Measurements from ENCODE around the gene COL4A3. TPM values are rescaled to one million over a fixed set of nuclear protein-coding genes. Genes with fewer than 3 reads are reported as not detected.

Gene COL4A3
- total and polyA plus RNA-seq, 2 donors (not counting 3 experiments of a cell fraction or from before 2014, with no cell fraction given), result not detected

- CTCF ChIA-PET, result no interaction called here
- no peak overlapping the region for H3K4me2 ChIP-seq (ENCODE audit: insufficient read depth, low read length)
- H3K79me2 ChIP-seq (ENCODE audit: control insufficient read depth, insufficient read depth, low read length), result no peaks in the 10 kb centered on the region
These were observed 28.1 kb downstream of the COL4A3 start for GRCh38 chr2:227192491-227192890.

More at GRCh38 chr2:227192491-227192890, 28.1 kb downstream of the COL4A3 start:
- H3K27me3 ChIP-seq (ENCODE audit: control insufficient read depth in 2 of 2, insufficient read depth in 2 of 2, low read length in 2 of 2), result no peaks in the 10 kb centered on the region
- no peaks in the 10 kb centered on the region for H3K9me1 ChIP-seq (replicated peaks; ENCODE audit: control insufficient read depth, extremely low read depth, insufficient read depth, low read length)
- BruUV-seq (replicated peaks), result no TSS peak
- FAIRE-seq, result no peak
- DNase-seq (ENCODE audit: low read depth, low spot score), result no peak
- TF ChIP-seq POLR2A (IDR thresholded peaks at IDR 0.05; ENCODE audit: low read depth, low read length) (no peak), EZH2 (IDR thresholded peaks at IDR 0.05; ENCODE audit: borderline replicate concordance, low read depth, low read length, severe bottlenecking) (no peak), JUN (IDR thresholded peaks at IDR 0.05; ENCODE audit: borderline replicate concordance, insufficient read depth, insufficient read length, low read depth) (no peak), CTCF (IDR thresholded peaks at IDR 0.05; ENCODE audit: extremely low read depth in 1 of 2, insufficient read depth in 1 of 2, low read depth in 1 of 2, low read length in 2 of 2) (no peak), POLR2AphosphoS5 (IDR thresholded peaks at IDR 0.05; ENCODE audit: insufficient read depth, low read depth, low read length) (no peak), FOS (IDR thresholded peaks at IDR 0.05; ENCODE audit: borderline replicate concordance, insufficient read depth, low read length) (no peak)
- TF ChIP-seq, protein P1, sequence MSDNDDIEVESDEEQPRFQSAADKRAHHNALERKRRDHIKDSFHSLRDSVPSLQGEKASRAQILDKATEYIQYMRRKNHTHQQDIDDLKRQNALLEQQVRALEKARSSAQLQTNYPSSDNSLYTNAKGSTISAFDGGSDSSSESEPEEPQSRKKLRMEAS (IDR thresholded peaks at IDR 0.05; ENCODE audit: insufficient read depth, insufficient read length), result no peak
- no peaks in the 10 kb centered on the region for H3K36me3 ChIP-seq (ENCODE audit: control insufficient read depth in 2 of 2, extremely low read depth in 1 of 2, insufficient read depth in 2 of 2, low read length in 2 of 2)
- no peak overlapping the region for H2AFZ ChIP-seq (ENCODE audit: low read depth, low read length)
- H3K4me3 ChIP-seq (replicated peaks in 1 of 3; ENCODE audit: insufficient read depth in 1 of 3, low read depth in 1 of 3, low read length in 3 of 3), result no peak overlapping the region
- intact Hi-C loops (cut with micrococcal nuclease), result no loop called here
- H3K9me3 ChIP-seq (replicated peaks; ENCODE audit: control insufficient read depth, insufficient read depth, low read length), result peaks cover 1% of the 10 kb centered on the region
- POLR2A ChIA-PET, result no interaction called here
- dilution Hi-C loops (cut with MboI; ENCODE audit: extremely low pct_ligation_motif_present, low sequenced_read_pairs), result no loop called here
- H3K27ac ChIP-seq (ENCODE audit: insufficient read depth, low read depth, low read length), result no peak overlapping the region
- H3K9ac ChIP-seq (replicated peaks; ENCODE audit: extremely low read depth, insufficient read depth, low read length), result no peak overlapping the region
- no peaks in the 10 kb centered on the region for H4K20me1 ChIP-seq (replicated peaks; ENCODE audit: control insufficient read depth, extremely low read depth, insufficient read depth, low read length)
- H3K4me1 ChIP-seq (ENCODE audit: control insufficient read depth, extremely low read depth, insufficient read depth, low read length), result no peaks in the 10 kb centered on the region
